ENCODE results near the gene SELENOM. TPM values are rescaled to one million over a fixed set of nuclear protein-coding genes. Genes with fewer than 3 reads are reported as not detected.

SELENOM gene
- total and polyA plus RNA-seq, 2 donors from 2014 or later = 154 to 291 TPM

GRCh38 chr22:31140746-31141145, 33.4 kb upstream of the SELENOM start:
- Histone ChIP-seq H3K9me3 (ENCODE audit: control insufficient read depth in 2 of 3, insufficient read depth in 1 of 3, low read length in 3 of 3) (no peaks in the 10 kb centered on the region), H3K4me3 (ENCODE audit: low read length in 3 of 3) (no peak overlapping the region), H3K4me1 (ENCODE audit: control insufficient read depth in 2 of 3, insufficient read depth in 2 of 3, low read depth in 1 of 3, low read length in 3 of 3) (peaks cover 0 to 5% (median 0%) of the 10 kb centered on the region in 3 donors), H3K36me3 (ENCODE audit: control insufficient read depth in 2 of 3, insufficient read depth in 3 of 3, low read length in 3 of 3) (no peaks in the 10 kb centered on the region), H3K27ac (ENCODE audit: low read depth in 2 of 2, low read length in 2 of 2) (peak overlapping the region in 1 of 2 donors; percentile 8), H3K27me3 (ENCODE audit: control insufficient read depth, insufficient read depth, low read length) (no peaks in the 10 kb centered on the region), H3K9ac (ENCODE audit: low read length in 3 of 3) (peak overlapping the region in 1 of 3 donors; percentile 19)
- no peak for TF ChIP-seq CTCF (IDR thresholded peaks at IDR 0.05; ENCODE audit: borderline replicate concordance, extremely low read depth, insufficient read depth)
- intact Hi-C loops (cut with DNase I) = no loop called here
- DNase-seq = no peak
- FAIRE-seq = no peak

- Histone ChIP-seq H3K36me3 (ENCODE audit: control insufficient read depth in 2 of 3, insufficient read depth in 3 of 3, low read length in 3 of 3) (no peaks in the 10 kb centered on the region), H3K4me1 (ENCODE audit: control insufficient read depth in 2 of 3, insufficient read depth in 2 of 3, low read depth in 1 of 3, low read length in 3 of 3) (peaks cover 0 to 5% (median 0%) of the 10 kb centered on the region in 3 donors), H3K4me3 (ENCODE audit: low read length in 3 of 3) (no peak within 1 kb of the TSS), H3K9me3 (ENCODE audit: control insufficient read depth in 2 of 3, insufficient read depth in 1 of 3, low read length in 3 of 3) (no peaks in the 10 kb centered on the region), H3K27me3 (ENCODE audit: control insufficient read depth, insufficient read depth, low read length) (no peaks in the 10 kb centered on the region), H3K27ac (ENCODE audit: low read depth in 2 of 2, low read length in 2 of 2) (peak within 1 kb of the TSS in 1 of 2 donors; percentile 8), H3K9ac (ENCODE audit: low read length in 3 of 3) (peak within 1 kb of the TSS in 1 of 3 donors; percentile 19)
- DNase-seq (peak; percentile 68 to 84 (median 82)), FAIRE-seq (no peak)
- intact Hi-C loops (cut with DNase I) = no loop called here
- TF ChIP-seq CTCF (IDR thresholded peaks at IDR 0.05; ENCODE audit: borderline replicate concordance, extremely low read depth, insufficient read depth) = no peak
Measured at GRCh38 chr22:31139866-31140716, 32.7 kb upstream of the SELENOM start, which contains the start of gene PLA2G3. Gene PLA2G3 (minus strand): TSS chr22:31140508. CDS start chr22:31140354, 154 bp downstream.

- H3K4me3 ChIP-seq (ENCODE audit: low read length in 3 of 3) = no peak overlapping the region
- TF ChIP-seq CTCF (IDR thresholded peaks at IDR 0.05; ENCODE audit: borderline replicate concordance, extremely low read depth, insufficient read depth) = no peak
- intact Hi-C loops (cut with DNase I) = no loop called here
- no peak for DNase-seq
- no peaks in the 10 kb centered on the region for H3K27me3 ChIP-seq (ENCODE audit: control insufficient read depth, insufficient read depth, low read length)
- H3K9ac ChIP-seq (ENCODE audit: low read length in 3 of 3) = no peak overlapping the region
- no peaks in the 10 kb centered on the region for H3K36me3 ChIP-seq (ENCODE audit: control insufficient read depth in 2 of 3, insufficient read depth in 3 of 3, low read length in 3 of 3)
- H3K27ac ChIP-seq (ENCODE audit: low read depth in 2 of 2, low read length in 2 of 2) = no peak overlapping the region
- no peaks in the 10 kb centered on the region for H3K9me3 ChIP-seq (ENCODE audit: control insufficient read depth in 2 of 3, insufficient read depth in 1 of 3, low read length in 3 of 3)
- H3K4me1 ChIP-seq (ENCODE audit: control insufficient read depth in 2 of 3, insufficient read depth in 2 of 3, low read depth in 1 of 3, low read length in 3 of 3) = peaks cover 0 to 5% (median 0%) of the 10 kb centered on the region in 3 donors
- no peak for FAIRE-seq
Measured at GRCh38 chr22:31139066-31139465, 31.7 kb upstream of the SELENOM start.

All from kidney (tissue), 14 donors.